ENCODE results near the gene TBC1D22A. TPM values are rescaled to one million over a fixed set of nuclear protein-coding genes. Genes with fewer than 3 reads are reported as not detected.

Gene TBC1D22A
- total RNA-seq, 1 donor from 2014 or later, result 14.0 TPM

- no peak for ATAC-seq (ENCODE audit: poor library complexity)
- DNase-seq, result peak; percentile 32
Observed at GRCh38 chr22:47187176-47187957, 424.9 kb downstream of the TBC1D22A start.

DNA sequence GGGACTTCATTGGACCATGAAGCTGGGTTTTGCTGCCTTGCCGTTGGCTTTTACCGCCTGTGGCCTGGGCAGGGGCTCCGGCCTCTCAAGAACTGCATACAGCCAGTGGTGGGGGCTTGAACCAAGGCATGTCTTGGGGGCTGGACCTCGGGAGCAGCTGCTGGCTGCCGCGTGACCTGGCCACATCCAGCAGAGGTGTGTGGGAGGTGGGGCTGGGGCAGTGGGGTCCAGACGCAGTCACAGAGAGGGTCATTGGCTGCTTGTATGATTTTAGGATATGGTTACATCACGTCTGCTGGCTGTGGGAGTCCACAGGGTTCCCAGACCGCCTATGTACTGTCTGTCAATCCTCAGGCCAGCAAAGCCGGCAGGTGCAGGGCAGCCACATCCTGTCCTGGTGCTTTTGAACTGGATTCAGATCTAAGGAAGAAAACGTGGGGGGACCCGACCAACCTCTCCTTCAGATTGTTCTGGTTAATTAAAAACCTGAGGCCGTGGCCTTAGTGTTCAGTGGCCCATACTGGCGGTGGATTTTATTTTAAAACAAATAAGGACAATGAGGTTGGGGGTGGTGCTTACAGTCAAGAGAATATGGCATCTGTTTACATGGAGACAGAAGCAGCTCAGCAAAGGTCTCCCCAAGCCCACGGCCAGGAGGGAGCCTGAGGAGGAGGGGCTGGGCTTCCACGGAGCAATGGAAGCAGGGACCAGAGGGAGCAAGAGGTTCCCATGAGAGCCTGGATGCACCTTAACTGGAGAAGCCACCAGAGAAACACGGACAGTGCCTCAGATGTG, 426.0 kb downstream of the TBC1D22A start:
- ATAC-seq (ENCODE audit: poor library complexity) (no peak), DNase-seq (peak; percentile 21)
- intact Hi-C loops (cut with DNase I), result no loop called here

More at GRCh38 chr22:47187176-47187957, 424.9 kb downstream of the TBC1D22A start:
- intact Hi-C loops (cut with DNase I), result no loop called here

DNA sequence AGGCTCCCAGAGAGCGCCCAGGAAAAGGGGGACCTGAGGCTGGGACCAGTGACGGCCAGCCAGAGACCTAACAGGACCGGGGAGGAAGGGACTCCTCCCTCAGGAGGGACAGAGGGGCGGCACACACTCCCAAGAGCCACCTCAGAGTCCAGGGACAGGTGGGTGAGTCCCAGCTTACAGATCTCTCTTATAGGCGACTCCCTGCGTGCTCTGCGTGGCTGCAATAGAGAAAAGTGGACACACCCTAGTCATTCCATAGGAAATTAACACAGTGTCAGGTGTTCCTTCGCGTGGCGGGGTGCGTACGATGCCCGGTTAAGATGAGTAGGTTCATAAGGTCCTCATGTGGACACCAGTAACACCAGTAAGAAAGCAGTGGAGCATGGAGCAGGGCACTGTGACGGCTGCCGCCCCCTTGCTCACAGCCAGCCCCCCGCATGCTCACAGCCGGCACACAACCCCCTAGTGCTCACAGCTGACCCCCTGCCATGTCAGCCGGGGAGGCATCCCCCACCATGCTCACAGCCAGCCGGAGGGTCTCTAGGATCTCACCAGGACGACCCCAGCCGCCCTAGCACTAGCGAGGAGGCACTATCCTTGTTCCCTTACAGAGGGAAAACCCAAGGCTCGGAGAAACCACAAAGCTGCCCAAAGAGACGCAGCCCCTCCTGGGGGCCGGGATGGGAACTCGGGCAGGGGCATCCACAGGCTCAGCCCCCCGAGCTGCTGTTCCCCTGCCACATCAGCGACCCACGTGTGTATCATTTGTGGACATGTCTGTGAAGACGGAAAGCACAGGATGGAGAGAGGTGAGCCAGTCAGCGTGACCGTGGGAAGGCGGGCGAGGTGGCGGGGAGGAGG, 426.8 kb downstream of the TBC1D22A start:
- peak; percentile 32 for DNase-seq
- intact Hi-C loops (cut with DNase I), result no loop called here
- ATAC-seq (ENCODE audit: poor library complexity), result no peak

DNA sequence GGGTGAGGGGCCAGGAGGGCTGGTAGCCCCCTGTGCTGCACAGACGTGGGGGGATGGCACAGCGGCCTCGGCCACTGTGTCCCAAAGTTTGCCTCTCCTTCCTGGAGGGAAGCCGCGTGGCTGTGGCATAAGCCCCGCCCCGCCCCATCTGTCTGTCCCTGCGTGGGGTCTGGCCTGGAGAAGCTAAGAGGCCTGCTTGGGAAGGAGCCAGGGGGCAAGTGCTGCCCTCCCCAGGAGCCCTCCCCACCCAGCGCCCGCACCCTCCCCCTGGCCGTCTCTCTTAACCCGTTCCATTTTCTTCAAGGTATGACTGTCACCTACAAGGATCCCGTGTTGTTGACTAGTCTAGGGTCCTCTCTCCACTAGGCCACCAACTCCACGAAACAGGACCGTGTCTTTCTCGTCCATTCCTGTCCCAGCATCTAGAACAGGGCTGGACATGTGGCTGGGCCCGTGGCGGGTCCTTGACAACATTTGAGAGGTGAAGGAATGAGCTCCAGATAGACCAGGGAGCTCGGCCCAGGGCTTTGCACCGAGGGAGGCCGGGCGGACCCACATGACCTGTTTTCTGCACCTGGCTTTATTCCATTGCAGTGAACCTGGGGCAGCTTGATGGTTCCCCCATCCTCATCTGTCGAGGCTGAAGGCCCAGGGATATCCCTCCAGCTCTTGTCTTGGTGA, 428.0 kb downstream of the TBC1D22A start:
- intact Hi-C loops (cut with DNase I), result no loop called here
- no peak for ATAC-seq (ENCODE audit: poor library complexity)

DNA sequence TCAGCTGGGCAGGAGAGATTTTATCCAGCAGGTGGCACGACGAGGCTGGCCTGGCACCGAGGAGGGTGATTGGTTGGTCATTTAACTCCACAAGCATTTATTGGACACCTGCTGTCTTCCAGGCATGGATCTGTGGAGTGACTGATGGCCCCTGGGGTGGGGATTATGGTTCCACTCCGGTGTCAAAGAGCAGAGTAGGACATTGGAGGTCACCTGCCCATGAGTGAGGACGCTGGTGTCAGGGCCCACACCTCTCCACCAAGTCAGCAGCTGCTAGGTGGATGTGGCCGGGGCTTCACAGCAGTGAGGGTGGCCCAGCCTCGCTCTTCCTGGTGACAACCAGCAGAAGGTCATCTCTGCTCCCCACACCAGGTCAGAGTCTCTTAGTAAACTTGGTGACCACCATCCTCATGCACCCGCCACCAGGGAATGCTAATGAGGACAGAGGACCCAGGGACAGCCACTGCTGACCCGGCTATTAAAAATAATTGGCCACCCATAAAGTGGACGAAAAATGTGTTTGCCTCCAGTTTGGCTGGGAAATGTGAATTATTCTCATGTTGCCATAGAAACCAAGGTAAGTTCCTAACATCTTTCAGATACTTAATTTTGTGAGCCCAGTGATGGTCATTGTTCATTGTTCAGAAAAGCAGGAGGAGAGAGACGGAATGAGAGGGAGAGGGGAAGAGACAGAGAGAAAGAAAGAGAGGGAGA, 428.7 kb downstream of the TBC1D22A start:
- ATAC-seq (ENCODE audit: poor library complexity) (no peak), DNase-seq (peak; percentile 30)
- intact Hi-C loops (cut with DNase I), result no loop called here

More for the DNA sequence above, 428.0 kb downstream of the TBC1D22A start:
- DNase-seq, result peak; percentile 32

- peak; percentile 30 for DNase-seq
- peak; percentile 48 for ATAC-seq (ENCODE audit: poor library complexity)
Observed at GRCh38 chr22:47191671-47192650, 429.5 kb downstream of the TBC1D22A start.

GRCh38 chr22:47192651-47193437, 430.4 kb downstream of the TBC1D22A start:
- ATAC-seq (ENCODE audit: poor library complexity), result peak; percentile 27
- peak; percentile 28 for DNase-seq
- intact Hi-C loops (cut with DNase I), result no loop called here

More at GRCh38 chr22:47191671-47192650, 429.5 kb downstream of the TBC1D22A start:
- intact Hi-C loops (cut with DNase I), result no loop called here

GRCh38 chr22:47193606-47194329, 431.3 kb downstream of the TBC1D22A start:
- DNase-seq (no peak), ATAC-seq (ENCODE audit: poor library complexity) (no peak)
- intact Hi-C loops (cut with DNase I), result no loop called here

- DNase-seq (no peak), ATAC-seq (ENCODE audit: poor library complexity) (no peak)
Observed at GRCh38 chr22:47194476-47195155, 432.2 kb downstream of the TBC1D22A start.

DNA sequence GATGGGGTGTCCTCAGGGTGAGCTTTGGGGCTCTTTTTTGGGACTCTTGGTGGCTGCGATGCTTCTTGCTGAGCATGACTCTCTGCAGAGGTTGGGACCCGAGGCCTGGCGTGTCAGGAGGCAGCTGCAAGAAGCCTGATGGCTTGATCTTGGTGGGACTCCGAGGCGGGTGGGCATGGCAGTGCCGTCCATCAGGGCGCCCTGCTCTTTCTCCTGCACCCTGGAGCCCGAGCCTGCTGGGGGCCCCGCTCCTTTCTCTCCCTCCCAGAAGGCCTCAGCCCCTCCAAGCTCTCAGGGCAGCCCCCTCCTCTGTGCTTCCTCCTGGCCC, 432.7 kb downstream of the TBC1D22A start:
- intact Hi-C loops (cut with DNase I), result no loop called here
- no peak for ATAC-seq (ENCODE audit: poor library complexity)
- no peak for DNase-seq

More at GRCh38 chr22:47194476-47195155, 432.2 kb downstream of the TBC1D22A start:
- intact Hi-C loops (cut with DNase I), result no loop called here

GRCh38 chr22:47195484-47196165, 433.2 kb downstream of the TBC1D22A start:
- intact Hi-C loops (cut with DNase I), result no loop called here
- ATAC-seq (ENCODE audit: poor library complexity) (no peak), DNase-seq (no peak)

GRCh38 chr22:47196166-47196849, 433.9 kb downstream of the TBC1D22A start:
- ATAC-seq (ENCODE audit: poor library complexity) (no peak), DNase-seq (no peak)
- intact Hi-C loops (cut with DNase I), result no loop called here

DNA sequence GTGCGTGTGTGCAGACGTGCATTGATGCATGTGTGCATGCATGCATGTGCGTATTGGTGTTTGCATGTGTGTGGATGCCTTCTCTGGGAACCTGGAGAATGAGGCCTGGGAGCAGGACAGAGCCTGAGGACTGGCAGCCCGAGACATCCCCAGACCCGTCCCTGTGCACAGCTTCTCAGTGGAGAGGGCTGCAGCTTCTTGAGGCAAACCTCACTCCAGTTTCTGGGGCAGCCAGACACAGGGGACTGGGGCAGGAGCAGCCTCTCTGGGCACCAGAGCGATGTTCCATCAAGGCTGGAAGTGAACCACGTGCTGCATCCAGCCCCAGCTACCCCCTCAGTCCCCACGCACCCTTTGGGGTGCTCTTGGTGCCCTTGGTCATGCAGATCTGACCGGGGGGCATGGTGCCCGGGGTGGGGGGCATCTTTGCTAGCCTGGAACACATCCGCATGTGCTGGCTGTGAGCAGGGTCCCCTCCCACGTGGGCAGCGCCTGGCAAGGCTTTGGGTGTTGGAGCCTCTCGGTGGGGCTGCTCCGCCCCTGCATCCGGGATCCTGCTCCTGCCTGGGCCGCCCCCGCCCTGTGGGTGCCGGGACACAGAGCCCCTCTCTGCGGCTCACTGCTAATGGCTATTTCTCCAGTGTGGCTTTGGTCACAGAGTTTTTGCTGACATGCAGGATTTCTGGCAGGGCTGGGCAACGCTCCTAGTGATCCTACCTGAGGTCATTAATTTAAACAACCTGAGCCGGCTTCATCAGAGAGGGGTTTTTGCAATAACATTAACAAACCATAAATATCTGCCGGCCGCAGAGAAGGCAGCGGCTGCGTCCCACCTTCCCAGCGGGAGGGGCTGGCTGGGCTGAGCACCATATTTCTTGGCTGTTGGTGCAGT, 434.7 kb downstream of the TBC1D22A start:
- no peak for DNase-seq
- ATAC-seq (ENCODE audit: poor library complexity), result no peak
- intact Hi-C loops (cut with DNase I), result no loop called here
